Thyroid gland (tissue), 4 donors: ENCODE results near the gene EXPH5.

Experiments used
- POLR2A ChIP-seq, 2 donors: fragments of 450-650 bp; IDR thresholded peaks; one replicate each; pipeline ENCODE4 v1.6.1; 2017; ENCODE audit warnings: antibody characterized with exemption in 2 of 2, mild to moderate bottlenecking in 2 of 2, moderate library complexity in 1 of 2
- TF ChIP-seq, protein P1 (sequence below), 6 experiments: fragments of 200-600 bp in 3 of 6; fragments of 450-650 bp in 3 of 6; sonication (generic) in 3 of 6; IDR thresholded peaks; one replicate each; pipeline ENCODE4 v1.5.1; 2016 to 2019; ENCODE audit warnings: antibody characterized with exemption in 6 of 6, mild to moderate bottlenecking in 2 of 6, inconsistent platforms in 1 of 6, moderate library complexity in 1 of 6

DNA sequence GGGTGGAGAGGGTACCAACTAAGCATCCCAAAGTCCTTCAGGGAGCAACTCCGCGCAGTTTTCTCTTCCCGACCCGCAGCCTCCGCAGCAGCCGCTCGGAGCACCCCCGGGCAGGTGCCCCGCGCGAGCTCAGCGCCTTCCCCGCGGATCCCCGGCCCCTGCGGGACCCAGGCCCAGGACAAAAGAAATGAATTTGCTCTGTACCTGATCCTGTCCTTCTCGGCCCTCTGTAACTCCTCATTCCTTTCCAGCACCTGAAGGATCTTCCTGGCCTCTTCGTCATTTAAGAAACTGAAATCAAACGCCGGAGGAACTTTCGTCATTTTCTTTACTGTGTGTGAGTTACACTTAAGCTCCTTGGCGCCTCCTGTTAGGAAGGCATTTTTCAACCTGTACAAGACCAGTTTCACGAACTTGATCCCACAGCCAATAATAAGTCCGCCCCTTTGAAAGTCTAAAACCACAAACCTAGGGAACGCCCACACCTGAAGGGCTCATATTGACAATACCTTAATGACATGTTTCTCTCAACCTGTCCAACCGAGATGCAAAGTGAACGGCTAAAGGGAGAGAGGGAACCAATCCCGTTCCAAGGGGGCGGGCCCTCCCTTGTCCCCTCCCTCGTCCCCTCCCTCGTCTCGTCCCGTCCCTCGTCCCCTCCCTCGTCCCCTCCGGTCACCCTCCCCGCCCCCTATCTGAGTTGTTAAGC is at the start of gene EXPH5:
- peak; percentile 15 to 88 for TF ChIP-seq POLR2A (IDR thresholded peaks at IDR 0.05)
- TF ChIP-seq, protein P1, sequence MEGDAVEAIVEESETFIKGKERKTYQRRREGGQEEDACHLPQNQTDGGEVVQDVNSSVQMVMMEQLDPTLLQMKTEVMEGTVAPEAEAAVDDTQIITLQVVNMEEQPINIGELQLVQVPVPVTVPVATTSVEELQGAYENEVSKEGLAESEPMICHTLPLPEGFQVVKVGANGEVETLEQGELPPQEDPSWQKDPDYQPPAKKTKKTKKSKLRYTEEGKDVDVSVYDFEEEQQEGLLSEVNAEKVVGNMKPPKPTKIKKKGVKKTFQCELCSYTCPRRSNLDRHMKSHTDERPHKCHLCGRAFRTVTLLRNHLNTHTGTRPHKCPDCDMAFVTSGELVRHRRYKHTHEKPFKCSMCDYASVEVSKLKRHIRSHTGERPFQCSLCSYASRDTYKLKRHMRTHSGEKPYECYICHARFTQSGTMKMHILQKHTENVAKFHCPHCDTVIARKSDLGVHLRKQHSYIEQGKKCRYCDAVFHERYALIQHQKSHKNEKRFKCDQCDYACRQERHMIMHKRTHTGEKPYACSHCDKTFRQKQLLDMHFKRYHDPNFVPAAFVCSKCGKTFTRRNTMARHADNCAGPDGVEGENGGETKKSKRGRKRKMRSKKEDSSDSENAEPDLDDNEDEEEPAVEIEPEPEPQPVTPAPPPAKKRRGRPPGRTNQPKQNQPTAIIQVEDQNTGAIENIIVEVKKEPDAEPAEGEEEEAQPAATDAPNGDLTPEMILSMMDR (IDR thresholded peaks at IDR 0.05), result peak in 1 of 6 experiments; percentile 3
